GM23338 (cell line): ENCODE measurements around the gene TLCD3B. TPM values are rescaled to one million over a fixed set of nuclear protein-coding genes. Genes with fewer than 3 reads are reported as not detected.

Experiments
- ATAC-seq: fragments of 200-7000 bp; cut with Tn5 transposase; 3 replicates; pipeline ENCODE4 v1.9.1; 2020
- DNase-seq: peaks from one replicate; pipeline ENCODE4 v3.0.0-alpha.2; 2015; ENCODE audit warnings: low spot score
- H2AFZ ChIP-seq: fragments of 200-600 bp; sonication (generic); 2 replicates; pipeline ENCODE4 v1.8.0; 2016; ENCODE audit warnings: antibody characterized with exemption, mild to moderate bottlenecking, moderate library complexity
- H3F3A ChIP-seq: fragments of 200-600 bp; sonication (generic); replicated peaks from 2 replicates; pipeline ENCODE4 v1.8.0; 2017; ENCODE audit warnings: antibody characterized with exemption, mixed run types, low read depth
- H3K27ac ChIP-seq: fragments of 200-600 bp; sonication (generic); 2 replicates; pipeline ENCODE4 v1.6.1; 2016; ENCODE audit warnings: low read depth
- H3K27me3 ChIP-seq: fragments of 200-600 bp; sonication (generic); 2 replicates; pipeline ENCODE4 v1.8.0; 2016; ENCODE audit warnings: mild to moderate bottlenecking, mixed run types, moderate library complexity; ENCODE audit not compliant: insufficient read depth
- H3K36me3 ChIP-seq: fragments of 200-600 bp; sonication (generic); 2 replicates; pipeline ENCODE4 v1.8.0; 2016; ENCODE audit warnings: mild to moderate bottlenecking; ENCODE audit not compliant: insufficient read depth
- H3K4me1 ChIP-seq: fragments of 200-600 bp; sonication (generic); 2 replicates; pipeline ENCODE4 v1.8.0; 2016; ENCODE audit warnings: mild to moderate bottlenecking, moderate library complexity; ENCODE audit not compliant: insufficient read depth
- H3K4me2 ChIP-seq: fragments of 200-600 bp; sonication (generic); 2 replicates; pipeline ENCODE4 v1.7.1; 2017; ENCODE audit warnings: mixed run types
- H3K4me3 ChIP-seq: fragments of 200-600 bp; sonication (generic); 2 replicates; pipeline ENCODE4 v1.6.1; 2016; ENCODE audit warnings: mixed run types
- H3K79me2 ChIP-seq: fragments of 200-600 bp; sonication (generic); replicated peaks from 2 replicates; pipeline ENCODE4 v1.8.0; 2017; ENCODE audit warnings: mild to moderate bottlenecking; ENCODE audit not compliant: insufficient read depth
- H3K9me2 ChIP-seq: fragments of 200-600 bp; sonication (generic); 2 replicates; pipeline ENCODE4 v1.8.0; 2017; ENCODE audit not compliant: insufficient read depth
- H4K20me1 ChIP-seq: fragments of 200-600 bp; sonication (generic); replicated peaks from 2 replicates; pipeline ENCODE4 v1.8.0; 2017; ENCODE audit warnings: mild to moderate bottlenecking; ENCODE audit not compliant: insufficient read depth
- H3K27ac Mint-ChIP-seq: 2 replicates; pipeline ENCODE4 v1.8.0; 2020; ENCODE audit warnings: inconsistent platforms, mild to moderate bottlenecking, moderate library complexity, mixed read lengths
- H3K27me3 Mint-ChIP-seq: 3 replicates; pipeline ENCODE4 v1.8.0; 2022; ENCODE audit warnings: low read depth, mild to moderate bottlenecking, moderate library complexity, mixed read lengths, inconsistent platforms; ENCODE audit not compliant: insufficient read depth, poor library complexity
- H3K36me3 Mint-ChIP-seq: 3 replicates; pipeline ENCODE4 v1.8.0; 2021; ENCODE audit warnings: low read depth, mild to moderate bottlenecking, inconsistent platforms, moderate library complexity, mixed read lengths
- H3K4me1 Mint-ChIP-seq: 3 replicates; pipeline ENCODE4 v1.8.0; 2020; ENCODE audit warnings: mild to moderate bottlenecking, inconsistent platforms, mixed read lengths
- H3K4me3 Mint-ChIP-seq: 3 replicates; pipeline ENCODE4 v1.8.0; 2021; ENCODE audit warnings: moderate library complexity, mild to moderate bottlenecking, inconsistent platforms, mixed read lengths
- H3K9me3 Mint-ChIP-seq: 3 replicates; pipeline ENCODE4 v1.8.0; 2020; ENCODE audit warnings: moderate library complexity, mild to moderate bottlenecking, inconsistent platforms, mixed read lengths
- CREB1 ChIP-seq: fragments of 250-450 bp; sonication (Bioruptor Pico); IDR thresholded peaks from 2 replicates; pipeline ENCODE4 v1.5.0; 2020; ENCODE audit warnings: low read depth, mild to moderate bottlenecking, moderate library complexity
- EZH2 ChIP-seq: fragments of 200-600 bp; sonication (generic); IDR thresholded peaks from one replicate; pipeline ENCODE4 v1.8.0; 2017; ENCODE audit warnings: antibody characterized with exemption, mild to moderate bottlenecking, low read depth; ENCODE audit not compliant: unreplicated experiment
- EZH2phosphoT487 ChIP-seq: fragments of 200-600 bp; sonication (generic); IDR thresholded peaks from one replicate; pipeline ENCODE4 v1.8.1; 2018; ENCODE audit warnings: antibody characterized with exemption; ENCODE audit not compliant: unreplicated experiment
- JUNB ChIP-seq: IDR thresholded peaks from one replicate; pipeline ENCODE4 v1.6.1; 2016; ENCODE audit warnings: antibody characterized with exemption; ENCODE audit not compliant: unreplicated experiment
- NANOG ChIP-seq: IDR thresholded peaks from 2 replicates; pipeline ENCODE4 v1.6.1; 2016; ENCODE audit warnings: antibody characterized with exemption, borderline replicate concordance
- POLR2AphosphoS5 ChIP-seq: IDR thresholded peaks from 2 replicates; pipeline ENCODE4 v1.6.1; 2016; ENCODE audit warnings: antibody characterized with exemption, low read depth
- STAT1 ChIP-seq: IDR thresholded peaks from one replicate; pipeline ENCODE4 v1.6.1; 2016; ENCODE audit warnings: antibody characterized with exemption; ENCODE audit not compliant: unreplicated experiment
- ZNF114 ChIP-seq: fragments of 250-450 bp; sonication (Bioruptor Pico); IDR thresholded peaks from 2 replicates; pipeline ENCODE4 v1.5.0; 2020; ENCODE audit warnings: mild to moderate bottlenecking, moderate library complexity
- ZNF331 ChIP-seq: fragments of 250-450 bp; sonication (Bioruptor Pico); IDR thresholded peaks from 2 replicates; pipeline ENCODE4 v1.5.0; 2020; ENCODE audit warnings: low read depth, mild to moderate bottlenecking, moderate library complexity
- polyA plus RNA-seq: library from polyadenylated mRNA; unstranded; fragments of >200 nt; fragmentation: Nextera tagmentation; extraction: Ambion mirVana; gene quantifications from 2 replicates; pipeline ENCODE4 v1.2.1, GENCODE V29; 2016
- total RNA-seq: library from RNA; depleted of rRNA; stranded (reverse); fragments of >200 nt; shearing (Covaris generic); gene quantifications from 2 replicates; pipeline ENCODE4 v1.2.3, GENCODE V29; 2014
- TF ChIP-seq, protein P1 (sequence below): IDR thresholded peaks from one replicate; pipeline ENCODE4 v1.6.1; 2018; ENCODE audit warnings: antibody characterized with exemption; ENCODE audit not compliant: unreplicated experiment
- TF ChIP-seq, protein P2 (sequence below): IDR thresholded peaks from 2 replicates; pipeline ENCODE4 v1.6.1; 2016; ENCODE audit warnings: antibody characterized with exemption
- TF ChIP-seq, protein P3 (sequence below): fragments of 250-450 bp; sonication (Bioruptor Pico); IDR thresholded peaks from 2 replicates; pipeline ENCODE4 v1.5.0; 2020; ENCODE audit warnings: mild to moderate bottlenecking, moderate library complexity
- TF ChIP-seq, protein P4 (sequence below), 2 experiments: fragments of 200-600 bp in 1 of 2; sonication (generic) in 1 of 2; conservative IDR thresholded peaks; 2 replicates each; pipeline versions ENCODE4 v1.5.1 to v1.6.1; 2016 to 2017; ENCODE audit warnings: antibody characterized with exemption in 2 of 2, low read depth in 2 of 2, mild to moderate bottlenecking in 2 of 2, moderate library complexity in 1 of 2

The TLCD3B gene
- total and polyA plus RNA-seq, 2 experiments from 2014 or later, result 14.2 to 37.4 TPM

DNA sequence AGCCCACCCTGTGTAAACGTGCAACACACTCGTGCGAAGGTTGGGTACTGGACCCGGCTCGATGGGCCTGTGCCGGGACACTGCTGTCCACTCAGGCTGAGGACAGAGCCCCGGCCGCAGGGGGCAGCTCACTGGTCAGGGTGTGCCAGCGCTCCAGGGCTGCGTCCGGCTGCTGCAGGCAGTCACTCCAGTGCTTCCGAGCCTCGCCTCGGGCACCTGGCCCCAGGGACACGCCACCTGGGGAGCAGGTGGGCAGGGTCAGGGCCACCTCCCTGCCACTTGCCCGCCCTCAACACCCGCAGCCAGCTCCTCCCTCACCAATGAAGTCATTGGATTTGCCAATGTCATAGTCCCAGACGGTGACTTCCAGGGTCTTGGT, 25.0 kb downstream of the TLCD3B start:
- H3K27ac Mint-ChIP-seq, result no peak overlapping the region
- H3K9me2 ChIP-seq, result no peaks in the 10 kb centered on the region
- H3K36me3 Mint-ChIP-seq, result peaks cover 13% of the 10 kb centered on the region; the same call in 2 of the 3 replicates
- DNase-seq (no peak), ATAC-seq (no peak)
- no peaks in the 10 kb centered on the region for H4K20me1 ChIP-seq
- peaks cover 43% of the 10 kb centered on the region for H3K4me1 Mint-ChIP-seq
- H3K4me1 ChIP-seq, result peaks cover 15% of the 10 kb centered on the region
- no peaks in the 10 kb centered on the region for H3K79me2 ChIP-seq
- no peaks in the 10 kb centered on the region for H3K36me3 ChIP-seq
- H3K27me3 Mint-ChIP-seq, result peaks cover 31% of the 10 kb centered on the region
- no peaks in the 10 kb centered on the region for H3K9me3 Mint-ChIP-seq
- H3K4me3 Mint-ChIP-seq, result no peak overlapping the region
- peaks cover 17% of the 10 kb centered on the region for H3K27me3 ChIP-seq
- no peak overlapping the region for H2AFZ ChIP-seq
- no peak overlapping the region for H3K4me3 ChIP-seq
- no peak overlapping the region for H3K27ac ChIP-seq
- TF ChIP-seq EZH2, result no peak
- TF ChIP-seq JUNB, result no peak
- no peak for TF ChIP-seq NANOG
- TF ChIP-seq, protein P1, sequence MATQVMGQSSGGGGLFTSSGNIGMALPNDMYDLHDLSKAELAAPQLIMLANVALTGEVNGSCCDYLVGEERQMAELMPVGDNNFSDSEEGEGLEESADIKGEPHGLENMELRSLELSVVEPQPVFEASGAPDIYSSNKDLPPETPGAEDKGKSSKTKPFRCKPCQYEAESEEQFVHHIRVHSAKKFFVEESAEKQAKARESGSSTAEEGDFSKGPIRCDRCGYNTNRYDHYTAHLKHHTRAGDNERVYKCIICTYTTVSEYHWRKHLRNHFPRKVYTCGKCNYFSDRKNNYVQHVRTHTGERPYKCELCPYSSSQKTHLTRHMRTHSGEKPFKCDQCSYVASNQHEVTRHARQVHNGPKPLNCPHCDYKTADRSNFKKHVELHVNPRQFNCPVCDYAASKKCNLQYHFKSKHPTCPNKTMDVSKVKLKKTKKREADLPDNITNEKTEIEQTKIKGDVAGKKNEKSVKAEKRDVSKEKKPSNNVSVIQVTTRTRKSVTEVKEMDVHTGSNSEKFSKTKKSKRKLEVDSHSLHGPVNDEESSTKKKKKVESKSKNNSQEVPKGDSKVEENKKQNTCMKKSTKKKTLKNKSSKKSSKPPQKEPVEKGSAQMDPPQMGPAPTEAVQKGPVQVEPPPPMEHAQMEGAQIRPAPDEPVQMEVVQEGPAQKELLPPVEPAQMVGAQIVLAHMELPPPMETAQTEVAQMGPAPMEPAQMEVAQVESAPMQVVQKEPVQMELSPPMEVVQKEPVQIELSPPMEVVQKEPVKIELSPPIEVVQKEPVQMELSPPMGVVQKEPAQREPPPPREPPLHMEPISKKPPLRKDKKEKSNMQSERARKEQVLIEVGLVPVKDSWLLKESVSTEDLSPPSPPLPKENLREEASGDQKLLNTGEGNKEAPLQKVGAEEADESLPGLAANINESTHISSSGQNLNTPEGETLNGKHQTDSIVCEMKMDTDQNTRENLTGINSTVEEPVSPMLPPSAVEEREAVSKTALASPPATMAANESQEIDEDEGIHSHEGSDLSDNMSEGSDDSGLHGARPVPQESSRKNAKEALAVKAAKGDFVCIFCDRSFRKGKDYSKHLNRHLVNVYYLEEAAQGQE, result no peak
- no peak for TF ChIP-seq POLR2AphosphoS5
- TF ChIP-seq, protein P2, sequence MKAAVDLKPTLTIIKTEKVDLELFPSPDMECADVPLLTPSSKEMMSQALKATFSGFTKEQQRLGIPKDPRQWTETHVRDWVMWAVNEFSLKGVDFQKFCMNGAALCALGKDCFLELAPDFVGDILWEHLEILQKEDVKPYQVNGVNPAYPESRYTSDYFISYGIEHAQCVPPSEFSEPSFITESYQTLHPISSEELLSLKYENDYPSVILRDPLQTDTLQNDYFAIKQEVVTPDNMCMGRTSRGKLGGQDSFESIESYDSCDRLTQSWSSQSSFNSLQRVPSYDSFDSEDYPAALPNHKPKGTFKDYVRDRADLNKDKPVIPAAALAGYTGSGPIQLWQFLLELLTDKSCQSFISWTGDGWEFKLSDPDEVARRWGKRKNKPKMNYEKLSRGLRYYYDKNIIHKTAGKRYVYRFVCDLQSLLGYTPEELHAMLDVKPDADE, result no peak
- TF ChIP-seq EZH2phosphoT487, result no peak
- TF ChIP-seq STAT1, result no peak
- TF ChIP-seq, protein P3, sequence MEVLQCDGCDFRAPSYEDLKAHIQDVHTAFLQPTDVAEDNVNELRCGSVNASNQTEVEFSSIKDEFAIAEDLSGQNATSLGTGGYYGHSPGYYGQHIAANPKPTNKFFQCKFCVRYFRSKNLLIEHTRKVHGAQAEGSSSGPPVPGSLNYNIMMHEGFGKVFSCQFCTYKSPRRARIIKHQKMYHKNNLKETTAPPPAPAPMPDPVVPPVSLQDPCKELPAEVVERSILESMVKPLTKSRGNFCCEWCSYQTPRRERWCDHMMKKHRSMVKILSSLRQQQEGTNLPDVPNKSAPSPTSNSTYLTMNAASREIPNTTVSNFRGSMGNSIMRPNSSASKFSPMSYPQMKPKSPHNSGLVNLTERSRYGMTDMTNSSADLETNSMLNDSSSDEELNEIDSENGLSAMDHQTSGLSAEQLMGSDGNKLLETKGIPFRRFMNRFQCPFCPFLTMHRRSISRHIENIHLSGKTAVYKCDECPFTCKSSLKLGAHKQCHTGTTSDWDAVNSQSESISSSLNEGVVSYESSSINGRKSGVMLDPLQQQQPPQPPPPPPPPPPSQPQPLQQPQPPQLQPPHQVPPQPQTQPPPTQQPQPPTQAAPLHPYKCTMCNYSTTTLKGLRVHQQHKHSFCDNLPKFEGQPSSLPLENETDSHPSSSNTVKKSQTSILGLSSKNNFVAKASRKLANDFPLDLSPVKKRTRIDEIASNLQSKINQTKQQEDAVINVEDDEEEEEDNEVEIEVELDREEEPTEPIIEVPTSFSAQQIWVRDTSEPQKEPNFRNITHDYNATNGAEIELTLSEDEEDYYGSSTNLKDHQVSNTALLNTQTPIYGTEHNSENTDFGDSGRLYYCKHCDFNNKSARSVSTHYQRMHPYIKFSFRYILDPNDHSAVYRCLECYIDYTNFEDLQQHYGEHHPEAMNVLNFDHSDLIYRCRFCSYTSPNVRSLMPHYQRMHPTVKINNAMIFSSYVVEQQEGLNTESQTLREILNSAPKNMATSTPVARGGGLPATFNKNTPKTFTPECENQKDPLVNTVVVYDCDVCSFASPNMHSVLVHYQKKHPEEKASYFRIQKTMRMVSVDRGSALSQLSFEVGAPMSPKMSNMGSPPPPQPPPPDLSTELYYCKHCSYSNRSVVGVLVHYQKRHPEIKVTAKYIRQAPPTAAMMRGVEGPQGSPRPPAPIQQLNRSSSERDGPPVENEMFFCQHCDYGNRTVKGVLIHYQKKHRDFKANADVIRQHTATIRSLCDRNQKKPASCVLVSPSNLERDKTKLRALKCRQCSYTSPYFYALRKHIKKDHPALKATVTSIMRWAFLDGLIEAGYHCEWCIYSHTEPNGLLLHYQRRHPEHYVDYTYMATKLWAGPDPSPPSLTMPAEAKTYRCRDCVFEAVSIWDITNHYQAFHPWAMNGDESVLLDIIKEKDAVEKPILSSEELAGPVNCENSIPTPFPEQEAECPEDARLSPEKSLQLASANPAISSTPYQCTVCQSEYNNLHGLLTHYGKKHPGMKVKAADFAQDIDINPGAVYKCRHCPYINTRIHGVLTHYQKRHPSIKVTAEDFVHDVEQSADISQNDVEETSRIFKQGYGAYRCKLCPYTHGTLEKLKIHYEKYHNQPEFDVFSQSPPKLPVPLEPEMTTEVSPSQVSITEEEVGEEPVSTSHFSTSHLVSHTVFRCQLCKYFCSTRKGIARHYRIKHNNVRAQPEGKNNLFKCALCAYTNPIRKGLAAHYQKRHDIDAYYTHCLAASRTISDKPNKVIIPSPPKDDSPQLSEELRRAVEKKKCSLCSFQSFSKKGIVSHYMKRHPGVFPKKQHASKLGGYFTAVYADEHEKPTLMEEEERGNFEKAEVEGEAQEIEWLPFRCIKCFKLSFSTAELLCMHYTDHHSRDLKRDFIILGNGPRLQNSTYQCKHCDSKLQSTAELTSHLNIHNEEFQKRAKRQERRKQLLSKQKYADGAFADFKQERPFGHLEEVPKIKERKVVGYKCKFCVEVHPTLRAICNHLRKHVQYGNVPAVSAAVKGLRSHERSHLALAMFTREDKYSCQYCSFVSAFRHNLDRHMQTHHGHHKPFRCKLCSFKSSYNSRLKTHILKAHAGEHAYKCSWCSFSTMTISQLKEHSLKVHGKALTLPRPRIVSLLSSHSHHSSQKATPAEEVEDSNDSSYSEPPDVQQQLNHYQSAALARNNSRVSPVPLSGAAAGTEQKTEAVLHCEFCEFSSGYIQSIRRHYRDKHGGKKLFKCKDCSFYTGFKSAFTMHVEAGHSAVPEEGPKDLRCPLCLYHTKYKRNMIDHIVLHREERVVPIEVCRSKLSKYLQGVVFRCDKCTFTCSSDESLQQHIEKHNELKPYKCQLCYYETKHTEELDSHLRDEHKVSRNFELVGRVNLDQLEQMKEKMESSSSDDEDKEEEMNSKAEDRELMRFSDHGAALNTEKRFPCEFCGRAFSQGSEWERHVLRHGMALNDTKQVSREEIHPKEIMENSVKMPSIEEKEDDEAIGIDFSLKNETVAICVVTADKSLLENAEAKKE, result no peak
- TF ChIP-seq, protein P4, sequence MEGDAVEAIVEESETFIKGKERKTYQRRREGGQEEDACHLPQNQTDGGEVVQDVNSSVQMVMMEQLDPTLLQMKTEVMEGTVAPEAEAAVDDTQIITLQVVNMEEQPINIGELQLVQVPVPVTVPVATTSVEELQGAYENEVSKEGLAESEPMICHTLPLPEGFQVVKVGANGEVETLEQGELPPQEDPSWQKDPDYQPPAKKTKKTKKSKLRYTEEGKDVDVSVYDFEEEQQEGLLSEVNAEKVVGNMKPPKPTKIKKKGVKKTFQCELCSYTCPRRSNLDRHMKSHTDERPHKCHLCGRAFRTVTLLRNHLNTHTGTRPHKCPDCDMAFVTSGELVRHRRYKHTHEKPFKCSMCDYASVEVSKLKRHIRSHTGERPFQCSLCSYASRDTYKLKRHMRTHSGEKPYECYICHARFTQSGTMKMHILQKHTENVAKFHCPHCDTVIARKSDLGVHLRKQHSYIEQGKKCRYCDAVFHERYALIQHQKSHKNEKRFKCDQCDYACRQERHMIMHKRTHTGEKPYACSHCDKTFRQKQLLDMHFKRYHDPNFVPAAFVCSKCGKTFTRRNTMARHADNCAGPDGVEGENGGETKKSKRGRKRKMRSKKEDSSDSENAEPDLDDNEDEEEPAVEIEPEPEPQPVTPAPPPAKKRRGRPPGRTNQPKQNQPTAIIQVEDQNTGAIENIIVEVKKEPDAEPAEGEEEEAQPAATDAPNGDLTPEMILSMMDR (conservative IDR thresholded peaks at IDR 0.05; ENCODE audit: low read depth in 2 of 2), result no peak
- TF ChIP-seq ZNF331, result no peak
- TF ChIP-seq CREB1 (CRISPR knock-in tag), result no peak
- no peak for TF ChIP-seq ZNF114
- no peaks in the 10 kb centered on the region for H3F3A ChIP-seq
- H3K4me2 ChIP-seq, result no peak overlapping the region
